ENCODE data around the gene PACSIN2. TPM values are rescaled to one million over a fixed set of nuclear protein-coding genes. Genes with fewer than 3 reads are reported as not detected.

Gene PACSIN2
- polyA plus RNA-seq, 2 of the 4 experiments (the other 2 are of a cell fraction): 60.3 to 94.0 TPM

DNA sequence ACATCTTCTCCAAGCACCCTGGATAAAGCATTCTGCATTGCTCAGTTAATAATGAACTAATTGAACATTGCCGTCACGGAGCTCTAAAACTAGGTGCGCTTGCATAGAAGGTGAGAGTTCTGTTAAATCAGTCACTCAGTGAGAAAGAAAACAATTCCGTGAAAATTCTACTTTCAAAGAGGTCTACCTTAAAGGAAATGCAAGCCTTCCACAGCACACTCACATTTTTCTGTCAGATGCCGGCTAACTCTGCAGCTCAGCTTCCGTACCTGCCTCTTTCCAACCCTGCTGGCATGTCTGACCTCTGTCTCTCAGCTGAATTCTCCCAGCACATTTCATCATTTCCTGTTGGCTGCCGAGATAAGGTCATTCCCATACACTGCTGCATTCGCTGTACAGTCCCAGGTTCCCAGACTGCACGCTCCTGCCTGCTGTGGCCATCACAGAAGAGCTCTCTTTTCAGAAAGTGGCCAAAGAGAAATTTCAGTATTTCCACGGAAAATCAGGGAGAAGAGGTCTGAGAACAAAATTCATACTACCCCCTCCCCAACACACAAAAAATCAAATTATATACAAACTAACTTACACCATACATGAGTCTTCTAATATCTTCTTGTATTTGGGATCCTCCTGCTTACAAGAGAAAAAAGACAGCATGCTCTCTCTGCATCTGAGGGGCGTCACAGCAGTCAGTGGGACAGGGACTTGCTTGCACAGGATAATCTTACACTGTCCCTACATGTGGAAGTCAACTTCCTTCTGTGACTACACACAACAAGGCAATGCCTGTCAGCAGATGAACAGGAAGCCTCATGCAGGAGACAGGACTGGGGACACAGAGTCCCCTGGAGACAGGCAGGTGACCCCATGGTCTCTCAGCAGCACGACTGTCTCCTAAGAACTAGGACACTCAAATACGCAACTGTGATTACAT lies 55.1 kb downstream of the PACSIN2 start:
- POLR2A ChIA-PET: interaction anchor here (0.6 kb wide), 2 partner anchors 12 to 38 kb away, joined by 3 read pairs; no protein-coding TSS in a partner anchor
- CTCF ChIA-PET: interaction anchor here (0.5 to 1.6 kb wide), 6 partner anchors 20 to 339 kb away, joined by 3 to 4 read pairs (median 4); no protein-coding TSS in a partner anchor
- peak; percentile 43 to 79 for DNase-seq (ENCODE audit: low read depth in 1 of 2, low spot score in 1 of 2)
- Histone ChIP-seq H3K4me2 (peak overlapping the region; percentile 79), H3K9me3 (no peaks in the 10 kb centered on the region), H3K4me1 (peaks cover 62% of the 10 kb centered on the region), H3K4me3 (peak overlapping the region; percentile 46), H3K27ac (peak overlapping the region; percentile 88 to 92)
- TF ChIP-seq HOXA7 (CRISPR knock-in tag; IDR thresholded peaks at IDR 0.05): no peak
- TF ChIP-seq GATA3 (IDR thresholded peaks at IDR 0.05; ENCODE audit: borderline replicate concordance): peak; percentile 34; the same call in 1 of the 2 replicates
- 0 out of 5 replicates have a peak, but pooled peaks of 1 of the 2 experiments have one; percentile 47 for TF ChIP-seq JUN (IDR thresholded peaks at IDR 0.05)
- TF ChIP-seq, protein P1, sequence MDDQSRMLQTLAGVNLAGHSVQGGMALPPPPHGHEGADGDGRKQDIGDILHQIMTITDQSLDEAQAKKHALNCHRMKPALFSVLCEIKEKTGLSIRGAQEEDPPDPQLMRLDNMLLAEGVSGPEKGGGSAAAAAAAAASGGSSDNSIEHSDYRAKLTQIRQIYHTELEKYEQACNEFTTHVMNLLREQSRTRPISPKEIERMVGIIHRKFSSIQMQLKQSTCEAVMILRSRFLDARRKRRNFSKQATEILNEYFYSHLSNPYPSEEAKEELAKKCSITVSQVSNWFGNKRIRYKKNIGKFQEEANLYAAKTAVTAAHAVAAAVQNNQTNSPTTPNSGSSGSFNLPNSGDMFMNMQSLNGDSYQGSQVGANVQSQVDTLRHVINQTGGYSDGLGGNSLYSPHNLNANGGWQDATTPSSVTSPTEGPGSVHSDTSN (IDR thresholded peaks at IDR 0.05): 0 out of 2 replicates have a peak, but pooled peaks have one; percentile 24
- TF ChIP-seq SMC3 (IDR thresholded peaks at IDR 0.05): 0 out of 3 replicates have a peak, but pooled peaks have one; percentile 11
- no peak for TF ChIP-seq TFCP2L1 (CRISPR knock-in tag; IDR thresholded peaks at IDR 0.05)
- peak in 1 of 2 experiments; percentile 70; a peak in 2 of 4 replicates for TF ChIP-seq CEBPB (IDR thresholded peaks at IDR 0.05)
- no peak for TF ChIP-seq ZC3H11A (IDR thresholded peaks at IDR 0.05)
- 8% methylated on average over 13 of the region's 13 CpGs for WGBS (ENCODE audit: missing lambda C conversion rate)
- FAIRE-seq: no peak
- ATAC-seq: peak; percentile 90 to 91

DNA sequence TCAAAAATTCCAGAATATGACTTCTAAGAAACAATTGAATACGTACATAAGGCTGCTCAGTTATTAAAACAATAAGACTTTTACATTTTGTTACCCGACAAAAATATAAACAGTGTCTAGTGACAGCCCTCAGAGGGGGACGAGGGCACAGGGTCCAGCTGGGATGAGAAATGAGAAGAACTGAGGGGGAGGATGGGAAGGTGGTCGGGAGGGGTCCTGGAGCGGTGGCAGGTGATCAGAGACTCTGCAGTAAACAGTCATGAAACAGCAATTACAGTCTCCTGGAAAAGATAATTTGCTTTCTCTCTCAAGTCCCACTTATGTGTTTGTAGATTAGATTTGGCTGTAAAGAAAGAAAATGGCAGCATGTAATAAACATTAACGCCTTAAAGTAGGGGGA lies 56.0 kb downstream of the PACSIN2 start:
- Histone ChIP-seq H3K4me1 (peaks cover 65% of the 10 kb centered on the region), H3K9me3 (no peaks in the 10 kb centered on the region), H3K4me2 (peak overlapping the region; percentile 79), H3K4me3 (peak overlapping the region; percentile 46; the same call in 2 of the 3 replicates), H3K27ac (peak overlapping the region; percentile 88 to 92)
- DNase-seq (ENCODE audit: low read depth in 1 of 2, low spot score in 1 of 2) (no peak), FAIRE-seq (no peak), ATAC-seq (no peak)
- TF ChIP-seq EHMT2 (IDR thresholded peaks at IDR 0.05; ENCODE audit: low read depth): no peak
- no peak for TF ChIP-seq MAFK (IDR thresholded peaks at IDR 0.05; ENCODE audit: partially characterized antibody)
- TF ChIP-seq ZFP36 (IDR thresholded peaks at IDR 0.05; ENCODE audit: borderline replicate concordance, partially characterized antibody): no peak
- TF ChIP-seq CHD4 (IDR thresholded peaks at IDR 0.05; ENCODE audit: borderline replicate concordance): no peak
- no peak for TF ChIP-seq RFX5 (IDR thresholded peaks at IDR 0.05)
- no peak for TF ChIP-seq NR3C1 (IDR thresholded peaks at IDR 0.05)
- TF ChIP-seq KDM5A (IDR thresholded peaks at IDR 0.05): no peak
- TF ChIP-seq HDAC2 (IDR thresholded peaks at IDR 0.05): no peak
- no peak for TF ChIP-seq NFE2L2 (conservative IDR thresholded peaks at IDR 0.05; ENCODE audit: low read length)
- TF ChIP-seq TFCP2L1 (CRISPR knock-in tag; IDR thresholded peaks at IDR 0.05): no peak
- TF ChIP-seq SREBF2 (IDR thresholded peaks at IDR 0.05): no peak
- TF ChIP-seq HOXA7 (CRISPR knock-in tag; IDR thresholded peaks at IDR 0.05): no peak
- TF ChIP-seq FOSB (CRISPR knock-in tag; IDR thresholded peaks at IDR 0.05): no peak
- TF ChIP-seq CHD2 (IDR thresholded peaks at IDR 0.05; ENCODE audit: low read length, partially characterized antibody): no peak
- TF ChIP-seq BHLHE40 (IDR thresholded peaks at IDR 0.05; ENCODE audit: low read depth, low read length): no peak
- TF ChIP-seq, protein P2, sequence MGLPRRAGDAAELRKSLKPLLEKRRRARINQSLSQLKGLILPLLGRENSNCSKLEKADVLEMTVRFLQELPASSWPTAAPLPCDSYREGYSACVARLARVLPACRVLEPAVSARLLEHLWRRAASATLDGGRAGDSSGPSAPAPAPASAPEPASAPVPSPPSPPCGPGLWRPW (IDR thresholded peaks at IDR 0.05): no peak
- no peak for TF ChIP-seq FOXS1 (CRISPR knock-in tag; IDR thresholded peaks at IDR 0.05)
- no peak for TF ChIP-seq FOSL2 (IDR thresholded peaks at IDR 0.05)
- no peak for TF ChIP-seq FOSL2 (CRISPR knock-in tag; IDR thresholded peaks at IDR 0.05)
- TF ChIP-seq, protein P3, sequence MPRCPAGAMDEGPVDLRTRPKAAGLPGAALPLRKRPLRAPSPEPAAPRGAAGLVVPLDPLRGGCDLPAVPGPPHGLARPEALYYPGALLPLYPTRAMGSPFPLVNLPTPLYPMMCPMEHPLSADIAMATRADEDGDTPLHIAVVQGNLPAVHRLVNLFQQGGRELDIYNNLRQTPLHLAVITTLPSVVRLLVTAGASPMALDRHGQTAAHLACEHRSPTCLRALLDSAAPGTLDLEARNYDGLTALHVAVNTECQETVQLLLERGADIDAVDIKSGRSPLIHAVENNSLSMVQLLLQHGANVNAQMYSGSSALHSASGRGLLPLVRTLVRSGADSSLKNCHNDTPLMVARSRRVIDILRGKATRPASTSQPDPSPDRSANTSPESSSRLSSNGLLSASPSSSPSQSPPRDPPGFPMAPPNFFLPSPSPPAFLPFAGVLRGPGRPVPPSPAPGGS (IDR thresholded peaks at IDR 0.05): no peak
- ChIA-PET CTCF (interaction anchor here (0.8 to 1.6 kb wide), 4 partner anchors 19 to 338 kb away, joined by 3 to 4 read pairs (median 4); no protein-coding TSS in a partner anchor), POLR2A (interaction anchor here (0.6 kb wide), 1 partner anchor 38 kb away, joined by 3 read pairs; no protein-coding TSS in a partner anchor)
- WGBS (ENCODE audit: missing lambda C conversion rate): 74% methylated on average over 6 of the region's 6 CpGs

Measured in A549 (cell line).